Transverse colon (tissue), 4 donors: ENCODE measurements around the gene IFNGR2. TPM values are rescaled to one million over a fixed set of nuclear protein-coding genes. Genes with fewer than 3 reads are reported as not detected.

Experiments used
- DNase-seq: peaks from one replicate; pipeline ENCODE4 v3.0.0-alpha.2; 2019
- H3K27ac ChIP-seq, 4 donors: fragments of 200-600 bp; sonication (generic); 2 replicates each; pipeline ENCODE4 v1.5.1; 2016 to 2018; ENCODE audit warnings: inconsistent platforms in 4 of 4
- H3K27me3 ChIP-seq: fragments of 200-600 bp; sonication (generic); 2 replicates; pipeline ENCODE4 v1.5.1; 2017; ENCODE audit warnings: inconsistent platforms
- H3K36me3 ChIP-seq, 4 donors: fragments of 200-600 bp; sonication (generic); 2 replicates each; pipeline ENCODE4 v1.5.1; 2017 to 2019; ENCODE audit warnings: inconsistent platforms in 4 of 4
- H3K4me1 ChIP-seq, 4 donors: fragments of 200-600 bp; sonication (generic); 2 replicates each; pipeline ENCODE4 v1.5.1; 2017 to 2020; ENCODE audit warnings: inconsistent platforms in 4 of 4
- H3K4me3 ChIP-seq, 4 donors: fragments of 200-600 bp; sonication (generic); 1 replicate in 1 of 4; 2 replicates in 3 of 4; pipeline versions ENCODE4 v1.5.1 to v1.6.1; 2017 to 2019; ENCODE audit warnings: inconsistent platforms in 4 of 4
- H3K9me3 ChIP-seq, 2 donors: fragments of 200-600 bp; sonication (generic); 2 replicates each; pipeline ENCODE4 v1.5.1; 2017 to 2019; ENCODE audit warnings: inconsistent platforms in 2 of 2
- EP300 ChIP-seq: sonication (generic); formaldehyde crosslinking; IDR thresholded peaks from one replicate; pipeline ENCODE4 v1.6.1; 2017; ENCODE audit warnings: antibody characterized with exemption, low read depth
- POLR2A ChIP-seq: fragments of 450-650 bp; IDR thresholded peaks from one replicate; pipeline ENCODE4 v1.6.1; 2016; ENCODE audit warnings: antibody characterized with exemption, mild to moderate bottlenecking, moderate library complexity
- POLR2AphosphoS5 ChIP-seq, 3 donors: sonication (generic); formaldehyde crosslinking; IDR thresholded peaks; one replicate each; pipeline ENCODE4 v1.6.1; 2016; ENCODE audit warnings: antibody characterized with exemption in 3 of 3
- WGBS, 2 donors: methylation state at CpG; one replicate each; pipeline ENCODE4 v1.1.5; 2018; ENCODE audit warnings: low coverage in 1 of 2; 5-methylcytosine and 5-hydroxymethylcytosine counted together
- in situ Hi-C, 4 donors: fragments of 200-750 bp; cut with MboI; loops; one replicate each; pipeline versions ENCODE4 v1.15.0 to v1.15.1; 2017; ENCODE audit warnings: low sequenced_read_pairs in 3 of 4, low pct_ligation_motif_present in 1 of 4, low pct_unique_long_range_greater_than_20kb in 1 of 4
- intact Hi-C: fragments of 100-400 bp; cut with DNase I; formaldehyde crosslinking; loops from one replicate; pipeline ENCODE4 v1.15.1; 2023; ENCODE audit warnings: low total_unique reads
- total RNA-seq, 4 donors: library from RNA; depleted of rRNA; stranded (reverse); fragments of >200 nt; gene quantifications; one replicate each; pipeline ENCODE4 v1.1.0, GENCODE V29; 2016
- TF ChIP-seq, protein P1 (sequence below), 5 experiments: fragments of 200-600 bp in 3 of 5; fragments of 450-650 bp in 2 of 5; sonication (generic) in 3 of 5; IDR thresholded peaks; 1 replicate in 2 of 5; 2 replicates in 3 of 5; pipeline ENCODE4 v1.5.1; 2016 to 2017; ENCODE audit warnings: antibody characterized with exemption in 5 of 5, inconsistent platforms in 3 of 5, mild to moderate bottlenecking in 2 of 5, moderate library complexity in 1 of 5

Gene IFNGR2
- total RNA-seq, 4 donors from 2014 or later: 40.8 to 131 (median 76.6) TPM

DNA sequence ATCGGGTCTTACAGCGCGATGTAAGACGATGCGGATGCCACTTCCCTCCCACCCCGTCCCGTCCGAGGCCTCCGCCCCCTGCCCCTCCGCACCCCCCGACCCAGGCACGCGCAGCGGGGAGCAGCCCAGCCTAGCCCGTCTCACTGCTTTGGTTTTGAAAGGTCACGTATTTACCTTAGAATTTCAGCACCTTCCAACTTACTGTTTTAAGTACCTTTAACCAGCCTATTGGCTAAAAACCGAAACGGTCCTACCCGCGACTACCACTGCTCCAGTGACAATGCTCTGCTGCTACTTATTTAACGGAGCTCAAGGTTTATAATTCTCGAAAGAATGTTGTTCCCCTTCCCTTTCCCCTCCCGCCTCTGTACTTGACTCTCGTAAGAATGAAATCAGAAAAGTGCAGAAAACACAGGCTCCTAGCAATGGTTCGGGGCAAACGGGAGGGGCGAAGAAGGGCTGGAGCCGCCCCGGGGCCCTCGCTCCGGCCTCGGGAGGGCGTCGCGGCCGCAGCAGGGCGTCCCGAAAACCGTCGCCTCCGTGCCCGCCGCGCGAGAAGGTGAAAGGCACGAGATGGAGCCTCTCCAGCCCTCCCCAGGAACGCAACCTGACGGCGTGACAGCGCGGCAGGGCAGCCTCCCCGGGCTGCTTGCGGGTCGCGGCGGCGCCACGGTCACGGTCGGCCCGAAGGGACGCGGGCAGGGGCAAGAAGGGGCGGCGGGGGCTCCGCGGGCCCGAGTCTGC, 75.9 kb downstream of the IFNGR2 start:
- TF ChIP-seq POLR2A (no peak), EP300 (no peak)
- TF ChIP-seq, protein P1, sequence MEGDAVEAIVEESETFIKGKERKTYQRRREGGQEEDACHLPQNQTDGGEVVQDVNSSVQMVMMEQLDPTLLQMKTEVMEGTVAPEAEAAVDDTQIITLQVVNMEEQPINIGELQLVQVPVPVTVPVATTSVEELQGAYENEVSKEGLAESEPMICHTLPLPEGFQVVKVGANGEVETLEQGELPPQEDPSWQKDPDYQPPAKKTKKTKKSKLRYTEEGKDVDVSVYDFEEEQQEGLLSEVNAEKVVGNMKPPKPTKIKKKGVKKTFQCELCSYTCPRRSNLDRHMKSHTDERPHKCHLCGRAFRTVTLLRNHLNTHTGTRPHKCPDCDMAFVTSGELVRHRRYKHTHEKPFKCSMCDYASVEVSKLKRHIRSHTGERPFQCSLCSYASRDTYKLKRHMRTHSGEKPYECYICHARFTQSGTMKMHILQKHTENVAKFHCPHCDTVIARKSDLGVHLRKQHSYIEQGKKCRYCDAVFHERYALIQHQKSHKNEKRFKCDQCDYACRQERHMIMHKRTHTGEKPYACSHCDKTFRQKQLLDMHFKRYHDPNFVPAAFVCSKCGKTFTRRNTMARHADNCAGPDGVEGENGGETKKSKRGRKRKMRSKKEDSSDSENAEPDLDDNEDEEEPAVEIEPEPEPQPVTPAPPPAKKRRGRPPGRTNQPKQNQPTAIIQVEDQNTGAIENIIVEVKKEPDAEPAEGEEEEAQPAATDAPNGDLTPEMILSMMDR (IDR thresholded peaks at IDR 0.05): peak in 3 of 5 experiments; percentile 15 to 29 (median 20)
- DNase-seq: peak; percentile 41
- in situ Hi-C loops (no loop called here), intact Hi-C loops (no loop called here)
- Histone ChIP-seq H3K27ac (peak overlapping the region; percentile 96 to 100 (median 100)), H3K27me3 (no peaks in the 10 kb centered on the region), H3K4me3 (peak overlapping the region; percentile 46 to 97 (median 96)), H3K36me3 (no peaks in the 10 kb centered on the region), H3K9me3 (no peaks in the 10 kb centered on the region), H3K4me1 (peaks cover 0 to 18% (median 12%) of the 10 kb centered on the region in 4 donors)
- WGBS, 2 donors: 0 to 1% methylated on average over 7 to 42 of the region's 68 CpGs

DNA sequence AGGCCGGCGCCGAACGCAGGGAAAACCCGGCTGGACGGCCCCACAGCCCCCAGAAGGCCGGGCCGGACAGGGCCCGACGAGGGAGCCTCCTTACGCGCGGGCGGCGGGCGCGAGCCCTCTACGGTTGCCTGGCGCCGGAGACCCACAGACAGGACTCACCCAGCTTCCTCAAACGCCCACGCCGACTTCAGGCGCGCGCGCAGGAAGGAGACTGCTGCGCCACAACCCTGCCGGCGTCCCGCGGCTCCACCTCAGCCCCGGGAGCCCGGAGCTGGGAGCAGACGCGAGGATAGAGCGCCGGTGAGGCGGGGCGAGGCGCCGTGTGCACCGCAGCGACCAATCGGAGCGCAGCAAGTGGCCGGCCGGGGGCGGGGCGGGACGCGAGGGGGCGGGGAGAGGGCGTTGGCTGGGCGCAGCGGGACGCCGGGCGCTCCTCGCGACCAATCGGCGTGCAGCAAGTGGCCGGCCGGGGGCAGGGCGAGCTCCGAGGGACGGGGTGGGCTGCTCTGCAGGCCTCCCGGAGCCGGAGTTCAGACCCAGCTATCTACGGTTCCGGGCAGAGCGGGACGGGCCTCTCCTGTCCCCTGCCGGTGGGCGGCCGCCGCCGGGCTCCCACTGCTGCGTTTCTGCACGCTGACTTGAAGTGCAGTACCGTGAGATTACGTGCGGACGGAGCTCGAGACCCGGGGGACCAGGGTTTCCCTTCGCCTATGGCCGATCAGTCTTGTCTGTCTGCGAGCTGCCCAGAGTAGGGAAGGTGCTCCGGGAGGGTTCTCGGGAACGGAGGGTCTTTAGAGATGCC, 76.7 kb downstream of the IFNGR2 start, which contains the start of gene TMEM50B:
Gene TMEM50B, minus strand, starts transcription at position 296 of the 802 bp plus-strand sequence. CDS start 11,089 bp downstream, outside the sequence.
- H3K36me3 ChIP-seq: no peaks in the 10 kb centered on the region
- peaks cover 0 to 18% (median 12%) of the 10 kb centered on the region in 4 donors for H3K4me1 ChIP-seq
- intact Hi-C loops (no loop called here), in situ Hi-C loops (no loop called here)
- peak within 1 kb of the TSS; percentile 96 to 100 (median 100) for H3K27ac ChIP-seq
- no peak for TF ChIP-seq EP300
- peak; percentile 97 to 98 (median 97) for TF ChIP-seq POLR2AphosphoS5 (IDR thresholded peaks at IDR 0.05)
- TF ChIP-seq, protein P1 (IDR thresholded peaks at IDR 0.05): peak; percentile 40 to 81 (median 56)
- TF ChIP-seq POLR2A: peak; percentile 94
- no peaks in the 10 kb centered on the region for H3K9me3 ChIP-seq
- 0% methylated on average over 51 of the region's 93 CpGs; no CpG with 5 or more reads in 1 of the 2 donors for WGBS, 2 donors
- H3K4me3 ChIP-seq: peak within 1 kb of the TSS; percentile 46 to 97 (median 96)
- no peaks in the 10 kb centered on the region for H3K27me3 ChIP-seq
- peak; percentile 97 for DNase-seq

- DNase-seq: no peak
- no peaks in the 10 kb centered on the region for H3K36me3 ChIP-seq
- WGBS, 2 donors: 16 to 23% methylated on average over 3 to 17 of the region's 17 CpGs
- peak overlapping the region; percentile 96 to 100 (median 100) for H3K27ac ChIP-seq
- in situ Hi-C loops: no loop called here
- H3K9me3 ChIP-seq: no peaks in the 10 kb centered on the region
- intact Hi-C loops: no loop called here
- peaks cover 0 to 18% (median 12%) of the 10 kb centered on the region in 4 donors for H3K4me1 ChIP-seq
- TF ChIP-seq EP300: no peak
- TF ChIP-seq POLR2A: no peak
- TF ChIP-seq POLR2AphosphoS5 (IDR thresholded peaks at IDR 0.05): no peak
- TF ChIP-seq, protein P1 (IDR thresholded peaks at IDR 0.05): no peak
- H3K27me3 ChIP-seq: no peaks in the 10 kb centered on the region
- peak overlapping the region; percentile 27 to 97 (median 96) for H3K4me3 ChIP-seq
Observed at GRCh38 chr21:33480481-33481103, 77.4 kb downstream of the IFNGR2 start.
